ENCODE measurements around the gene BDH1. TPM values are rescaled to one million over a fixed set of nuclear protein-coding genes. Genes with fewer than 3 reads are reported as not detected.

BDH1 gene, protein sequence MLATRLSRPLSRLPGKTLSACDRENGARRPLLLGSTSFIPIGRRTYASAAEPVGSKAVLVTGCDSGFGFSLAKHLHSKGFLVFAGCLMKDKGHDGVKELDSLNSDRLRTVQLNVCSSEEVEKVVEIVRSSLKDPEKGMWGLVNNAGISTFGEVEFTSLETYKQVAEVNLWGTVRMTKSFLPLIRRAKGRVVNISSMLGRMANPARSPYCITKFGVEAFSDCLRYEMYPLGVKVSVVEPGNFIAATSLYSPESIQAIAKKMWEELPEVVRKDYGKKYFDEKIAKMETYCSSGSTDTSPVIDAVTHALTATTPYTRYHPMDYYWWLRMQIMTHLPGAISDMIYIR
- 5.2 and 7.0 TPM in 2 replicates for total RNA-seq

DNA sequence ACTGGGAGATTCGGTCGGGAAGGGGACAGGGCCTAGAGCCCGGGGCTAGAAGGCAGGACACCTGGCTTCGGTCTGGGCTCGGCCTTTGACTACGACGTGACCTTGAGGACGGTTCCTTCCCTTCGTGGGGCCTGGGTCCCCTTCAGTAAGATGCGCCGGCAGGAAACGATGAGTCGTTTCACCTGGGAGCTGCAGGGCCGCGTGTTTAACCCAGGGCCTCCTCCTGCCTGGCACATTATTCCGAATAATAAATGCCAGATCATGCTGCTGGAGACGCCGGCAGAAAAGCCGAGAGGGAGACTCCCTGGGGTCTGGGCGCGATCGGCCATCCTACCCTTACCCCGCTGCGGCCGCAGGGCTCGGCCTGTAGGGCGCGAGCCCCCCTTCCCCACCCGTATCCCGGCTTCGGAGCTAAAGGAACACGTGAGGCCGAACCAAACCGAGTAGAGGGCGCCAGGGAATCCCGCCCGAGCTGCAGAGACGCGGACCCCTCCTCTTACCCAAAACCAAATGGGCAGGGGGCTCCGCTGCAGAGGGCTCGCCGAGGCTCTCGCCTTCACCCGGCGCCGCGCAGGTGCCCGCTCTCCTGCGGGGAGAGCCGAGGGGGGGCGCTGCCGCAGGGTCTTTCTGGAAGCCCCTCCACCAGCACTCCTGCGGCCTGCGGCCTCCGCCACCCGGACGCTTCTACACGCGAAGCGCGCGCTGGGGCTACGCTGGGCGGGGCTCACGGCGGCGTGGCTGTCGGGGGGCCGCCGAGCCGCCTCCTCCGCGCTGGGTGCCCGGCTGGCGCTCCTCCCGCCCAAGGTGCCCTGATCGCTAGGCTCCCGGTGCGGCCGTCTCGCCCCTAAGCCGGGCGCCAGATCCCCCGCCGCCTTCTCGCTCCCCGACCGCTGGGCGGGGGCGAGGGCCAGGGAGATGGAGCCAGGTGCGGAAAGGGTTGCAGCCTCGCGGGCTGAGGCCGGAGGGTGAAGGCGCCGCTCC is at the start of gene BDH1:
TSS of gene BDH1 (minus strand) at position 688 of the 981 bp plus-strand sequence. CDS start 9,525 bp downstream, outside the sequence.

Other genes with a start within 250 kb of the BDH1 start
- gene RUBCN, start 180.9 kb upstream of the BDH1 start, total RNA-seq: 4.9 and 11.1 TPM in 2 replicates
- gene FYTTD1, start 193.9 kb upstream of the BDH1 start, total RNA-seq: 38.0 and 47.3 TPM in 2 replicates
- 29.5 and 37.7 TPM in 2 replicates for gene LRCH3, start 235.3 kb upstream of the BDH1 start, total RNA-seq

Data from epithelial cell of umbilical artery (primary cell).